NCI-H69 (cell line): ENCODE measurements around the gene SENP8.
A peak's percentile ranks its signal among the peaks of the same experiment; 100 is the strongest.
"Not testable (repeated sequence)": the region's sequence is repeated elsewhere in the genome, so short reads cannot be mapped to it uniquely, and the experiment has no call there.

Source experiments
- DNase-seq: peaks from one replicate; lab custom pipeline; 2025; lab: John Stamatoyannopoulos, UW

SENP8 gene

GRCh38 chr15:72155635-72156616, 37.7 kb downstream of the SENP8 start:
- peak; percentile 82 for DNase-seq

GRCh38 chr15:72156928-72157327, 38.7 kb downstream of the SENP8 start:
- no peak for DNase-seq

- no peak for DNase-seq
These were observed 42.6 kb downstream of the SENP8 start for GRCh38 chr15:72160696-72161245.

GRCh38 chr15:72161361-72162132, 43.3 kb downstream of the SENP8 start:
- DNase-seq, result no peak

GRCh38 chr15:72162569-72162968, 44.4 kb downstream of the SENP8 start:
- no peak for DNase-seq

- peak; percentile 11 for DNase-seq
These were observed 45.5 kb downstream of the SENP8 start for GRCh38 chr15:72163719-72164118.

GRCh38 chr15:72166716-72167417, 48.7 kb downstream of the SENP8 start:
- no peak for DNase-seq

GRCh38 chr15:72167445-72167844, 49.2 kb downstream of the SENP8 start:
- no peak for DNase-seq

- peak; percentile 72 for DNase-seq
These were observed 50.1 kb downstream of the SENP8 start for GRCh38 chr15:72168131-72168807.

GRCh38 chr15:72168808-72169190, 50.6 kb downstream of the SENP8 start:
- peak; percentile 4 for DNase-seq

- DNase-seq, result no peak
These were observed 51.2 kb downstream of the SENP8 start for GRCh38 chr15:72169236-72169920.

GRCh38 chr15:72169921-72170611, 51.9 kb downstream of the SENP8 start:
- no peak for DNase-seq

GRCh38 chr15:72170691-72171090, 52.5 kb downstream of the SENP8 start:
- DNase-seq, result no peak

GRCh38 chr15:72171978-72172377, 53.8 kb downstream of the SENP8 start:
- not testable (repeated sequence) for DNase-seq

- no peak for DNase-seq
These were observed 54.6 kb downstream of the SENP8 start for GRCh38 chr15:72172796-72173195.

GRCh38 chr15:72173401-72173800, 55.2 kb downstream of the SENP8 start:
- DNase-seq, result no peak

GRCh38 chr15:72173864-72174550, 55.8 kb downstream of the SENP8 start:
- DNase-seq, result no peak

- DNase-seq, result no peak
These were observed 56.5 kb downstream of the SENP8 start for GRCh38 chr15:72174551-72175165.
